Thyroid gland (tissue), 4 donors: ENCODE data around the gene ESRP2. TPM values are rescaled to one million over a fixed set of nuclear protein-coding genes. Genes with fewer than 3 reads are reported as not detected.

Experiments
- DNase-seq, 2 donors: peaks; one replicate each; pipeline ENCODE4 v3.0.0-alpha.2; 2019
- H3K27ac ChIP-seq, 3 donors: fragments of 200-600 bp; sonication (generic); 1 replicate in 2 of 3; 2 replicates in 1 of 3; pipeline ENCODE4 v1.5.1; 2016 to 2019; ENCODE audit warnings: mild to moderate bottlenecking in 1 of 3, moderate library complexity in 1 of 3
- H3K27me3 ChIP-seq: fragments of 200-600 bp; sonication (generic); one replicate; pipeline ENCODE4 v1.5.1; 2019
- H3K36me3 ChIP-seq, 2 donors: fragments of 200-600 bp; sonication (generic); one replicate each; pipeline ENCODE4 v1.5.1; 2016 to 2019
- H3K4me1 ChIP-seq, 2 donors: fragments of 200-600 bp; sonication (generic); one replicate each; pipeline ENCODE4 v1.5.1; 2017 to 2019
- H3K4me3 ChIP-seq, 3 donors: fragments of 200-600 bp; sonication (generic); replicated peaks in 1 of 3; 1 replicate in 2 of 3; 2 replicates in 1 of 3; pipeline ENCODE4 v1.5.1; 2016; ENCODE audit warnings: mild to moderate bottlenecking in 1 of 3
- H3K9me3 ChIP-seq: fragments of 200-600 bp; sonication (generic); one replicate; pipeline ENCODE4 v1.5.1; 2017
- POLR2A ChIP-seq, 2 donors: fragments of 450-650 bp; IDR thresholded peaks; one replicate each; pipeline ENCODE4 v1.6.1; 2017; ENCODE audit warnings: antibody characterized with exemption in 2 of 2, mild to moderate bottlenecking in 2 of 2, moderate library complexity in 1 of 2
- WGBS, 2 donors: methylation state at CpG; one replicate each; pipeline ENCODE4 v1.1.5; 2017; 5-methylcytosine and 5-hydroxymethylcytosine counted together
- intact Hi-C: fragments of 100-400 bp; cut with DNase I; formaldehyde crosslinking; loops from one replicate; pipeline ENCODE4 v1.15.1; 2023
- total RNA-seq, 4 donors: library from RNA; depleted of rRNA; stranded (reverse); fragments of >200 nt; gene quantifications; one replicate each; pipeline ENCODE4 v1.2.3, GENCODE V29; 2016
- TF ChIP-seq, protein P1 (sequence below), 6 experiments: fragments of 200-600 bp in 3 of 6; fragments of 450-650 bp in 3 of 6; sonication (generic) in 3 of 6; IDR thresholded peaks; one replicate each; pipeline ENCODE4 v1.5.1; 2016 to 2019; ENCODE audit warnings: antibody characterized with exemption in 6 of 6, mild to moderate bottlenecking in 2 of 6, inconsistent platforms in 1 of 6, moderate library complexity in 1 of 6

The ESRP2 gene
- total RNA-seq, 4 donors from 2014 or later = 42.9 to 86.9 (median 50.5) TPM

DNA sequence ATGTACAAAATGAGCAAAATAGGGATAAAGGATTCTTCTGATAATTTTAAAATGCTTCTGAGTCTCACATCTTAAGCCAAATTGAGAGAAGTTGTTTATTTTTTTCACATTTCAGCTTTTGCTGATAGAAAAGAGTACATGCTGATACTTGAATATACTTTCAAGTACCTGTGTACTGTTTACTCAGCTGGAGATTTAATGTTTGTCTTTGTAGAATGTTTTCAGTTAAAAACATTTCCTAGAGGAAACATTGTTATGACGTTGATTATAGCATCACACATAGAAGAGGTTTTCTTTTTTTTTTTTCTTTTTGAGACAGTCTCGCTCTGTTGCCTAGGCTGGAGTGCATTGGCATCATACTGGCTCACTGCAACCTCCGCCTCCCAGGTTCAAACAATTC is 19.7 kb downstream of the ESRP2 start:
- no peak overlapping the region for H3K4me3 ChIP-seq
- intact Hi-C loops = no loop called here
- no peaks in the 10 kb centered on the region for H3K27me3 ChIP-seq
- DNase-seq = no peak
- H3K4me1 ChIP-seq = peaks cover 0 to 3% of the 10 kb centered on the region in 2 donors
- no peak overlapping the region for H3K27ac ChIP-seq
- WGBS, 2 donors = 94% methylated on average over 3 of the region's 3 CpGs
- H3K9me3 ChIP-seq = no peaks in the 10 kb centered on the region
- H3K36me3 ChIP-seq = no peaks in the 10 kb centered on the region
- no peak for TF ChIP-seq POLR2A (IDR thresholded peaks at IDR 0.05)
- TF ChIP-seq, protein P1, sequence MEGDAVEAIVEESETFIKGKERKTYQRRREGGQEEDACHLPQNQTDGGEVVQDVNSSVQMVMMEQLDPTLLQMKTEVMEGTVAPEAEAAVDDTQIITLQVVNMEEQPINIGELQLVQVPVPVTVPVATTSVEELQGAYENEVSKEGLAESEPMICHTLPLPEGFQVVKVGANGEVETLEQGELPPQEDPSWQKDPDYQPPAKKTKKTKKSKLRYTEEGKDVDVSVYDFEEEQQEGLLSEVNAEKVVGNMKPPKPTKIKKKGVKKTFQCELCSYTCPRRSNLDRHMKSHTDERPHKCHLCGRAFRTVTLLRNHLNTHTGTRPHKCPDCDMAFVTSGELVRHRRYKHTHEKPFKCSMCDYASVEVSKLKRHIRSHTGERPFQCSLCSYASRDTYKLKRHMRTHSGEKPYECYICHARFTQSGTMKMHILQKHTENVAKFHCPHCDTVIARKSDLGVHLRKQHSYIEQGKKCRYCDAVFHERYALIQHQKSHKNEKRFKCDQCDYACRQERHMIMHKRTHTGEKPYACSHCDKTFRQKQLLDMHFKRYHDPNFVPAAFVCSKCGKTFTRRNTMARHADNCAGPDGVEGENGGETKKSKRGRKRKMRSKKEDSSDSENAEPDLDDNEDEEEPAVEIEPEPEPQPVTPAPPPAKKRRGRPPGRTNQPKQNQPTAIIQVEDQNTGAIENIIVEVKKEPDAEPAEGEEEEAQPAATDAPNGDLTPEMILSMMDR (IDR thresholded peaks at IDR 0.05) = no peak

DNA sequence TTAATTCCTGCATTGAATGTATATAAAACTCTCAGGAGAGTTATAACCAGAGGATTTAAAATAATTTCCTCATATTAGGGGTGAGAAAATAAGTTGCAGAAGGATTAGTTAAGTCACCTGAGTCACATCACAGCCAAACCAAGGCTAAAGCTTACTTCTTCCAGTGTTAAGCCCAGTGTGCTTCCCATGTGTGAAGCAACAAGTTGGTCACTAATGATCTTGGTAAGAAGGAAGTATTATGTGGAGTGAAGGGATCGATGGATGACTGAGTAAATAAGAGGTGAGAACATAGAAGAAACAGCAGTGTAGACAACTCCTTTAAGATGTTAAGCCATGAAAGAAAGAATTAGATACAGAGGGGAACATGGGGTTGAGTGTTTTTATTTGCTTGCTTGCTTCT is 20.6 kb downstream of the ESRP2 start:
- intact Hi-C loops = no loop called here
- no peak for TF ChIP-seq POLR2A (IDR thresholded peaks at IDR 0.05)
- TF ChIP-seq, protein P1 (IDR thresholded peaks at IDR 0.05) = no peak
- no peak for DNase-seq
- peaks cover 0 to 3% of the 10 kb centered on the region in 2 donors for H3K4me1 ChIP-seq
- no peak overlapping the region for H3K4me3 ChIP-seq
- no peaks in the 10 kb centered on the region for H3K27me3 ChIP-seq
- H3K9me3 ChIP-seq = no peaks in the 10 kb centered on the region
- WGBS, 2 donors = 79 to 91% methylated on average over 1 of the region's 1 CpG
- no peak overlapping the region for H3K27ac ChIP-seq
- no peaks in the 10 kb centered on the region for H3K36me3 ChIP-seq

DNA sequence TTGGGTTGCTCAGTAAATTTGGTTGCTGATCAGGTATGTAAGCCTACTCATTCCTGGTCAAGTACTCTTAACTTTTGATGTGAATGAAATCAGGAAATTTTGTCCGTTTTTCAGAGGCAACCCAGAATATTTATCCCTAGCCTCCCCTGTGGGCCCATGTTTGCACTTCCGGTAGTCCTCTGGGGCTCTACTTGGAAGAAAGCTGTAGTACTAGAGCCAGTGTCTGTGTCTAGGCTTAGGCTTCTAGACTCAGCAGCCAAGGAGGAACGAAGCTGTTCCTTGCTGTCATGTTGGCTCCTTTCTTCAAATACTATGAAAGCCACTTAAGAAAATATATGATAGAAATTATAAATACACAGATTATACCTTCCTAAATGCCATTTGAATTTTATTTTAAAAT is 21.2 kb downstream of the ESRP2 start:
- Histone ChIP-seq H3K27me3 (no peaks in the 10 kb centered on the region), H3K9me3 (no peaks in the 10 kb centered on the region), H3K4me3 (no peak overlapping the region), H3K36me3 (no peaks in the 10 kb centered on the region), H3K4me1 (peaks cover 0 to 3% of the 10 kb centered on the region in 2 donors), H3K27ac (no peak overlapping the region)
- WGBS, 2 donors = 81 to 85% methylated on average over 3 of the region's 3 CpGs
- TF ChIP-seq POLR2A (IDR thresholded peaks at IDR 0.05) = no peak
- TF ChIP-seq, protein P1 (IDR thresholded peaks at IDR 0.05) = no peak
- intact Hi-C loops = no loop called here
- no peak for DNase-seq

DNA sequence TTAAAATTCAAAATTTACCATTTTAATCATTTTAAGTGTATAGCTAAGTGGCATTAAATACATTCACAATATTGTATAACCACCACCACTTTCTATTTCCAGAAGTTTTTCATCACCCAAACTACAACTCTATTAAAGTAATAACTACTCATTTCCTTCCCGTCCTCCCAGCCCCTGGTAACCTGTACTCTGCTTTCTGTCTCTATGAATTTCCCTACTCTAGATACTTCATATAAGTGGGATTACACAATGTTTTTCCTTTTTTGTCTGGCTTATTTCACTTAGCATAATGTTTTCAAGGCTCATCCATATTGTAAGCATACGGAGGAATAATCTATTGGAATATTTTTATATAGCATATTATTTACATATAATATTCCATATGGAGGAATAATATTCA is 29.7 kb downstream of the ESRP2 start:
- intact Hi-C loops = no loop called here
- Histone ChIP-seq H3K27ac (no peak overlapping the region), H3K4me3 (no peak overlapping the region), H3K27me3 (no peaks in the 10 kb centered on the region), H3K36me3 (peaks cover 0 to 3% of the 10 kb centered on the region in 2 donors), H3K4me1 (no peaks in the 10 kb centered on the region), H3K9me3 (no peaks in the 10 kb centered on the region)
- TF ChIP-seq POLR2A (IDR thresholded peaks at IDR 0.05) = no peak
- TF ChIP-seq, protein P1 (IDR thresholded peaks at IDR 0.05) = no peak
- 89 to 90% methylated on average over 2 of the region's 2 CpGs for WGBS, 2 donors
- DNase-seq = no peak

DNA sequence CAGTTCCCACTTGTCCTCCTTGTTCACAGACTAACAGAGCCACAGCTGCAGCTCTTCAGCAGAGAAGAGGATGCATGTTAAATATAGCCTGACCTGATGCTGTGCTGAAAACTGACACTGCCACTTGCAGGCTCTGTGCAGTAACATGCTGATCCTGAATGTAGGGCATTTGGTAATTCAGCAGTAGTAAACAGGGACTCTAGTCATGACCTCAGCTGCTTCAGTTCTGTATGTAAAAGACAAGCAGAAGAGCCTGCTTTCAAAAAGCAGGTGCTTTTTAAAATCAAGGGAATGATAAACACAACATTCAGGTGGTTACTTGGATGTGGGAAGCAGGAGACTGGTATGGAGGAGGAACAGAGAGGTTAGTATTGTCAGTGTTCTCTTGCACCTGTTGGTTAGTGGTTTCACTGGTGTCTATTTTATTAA is 33.8 kb downstream of the ESRP2 start:
- peaks cover 0 to 3% of the 10 kb centered on the region in 2 donors for H3K36me3 ChIP-seq
- H3K4me1 ChIP-seq = no peaks in the 10 kb centered on the region
- intact Hi-C loops = no loop called here
- no peak overlapping the region for H3K27ac ChIP-seq
- H3K9me3 ChIP-seq = no peaks in the 10 kb centered on the region
- no peaks in the 10 kb centered on the region for H3K27me3 ChIP-seq
- H3K4me3 ChIP-seq = no peak overlapping the region
- TF ChIP-seq, protein P1 (IDR thresholded peaks at IDR 0.05) = no peak
- TF ChIP-seq POLR2A (IDR thresholded peaks at IDR 0.05) = no peak
- DNase-seq = no peak
